Trophoblast cell (in vitro differentiated cells and primary cell): ENCODE data around the gene EEIG2.

ENCODE experiments used
- DNase-seq, 2 donors: peaks; one replicate each; pipeline ENCODE4 v3.0.0-alpha.2; 2016
- H2AFZ ChIP-seq: 2 replicates; pipeline ENCODE4 v1.6.1; 2013; ENCODE audit warnings: low read length, moderate library complexity, mild to moderate bottlenecking; ENCODE audit not compliant: insufficient read depth, poor library complexity
- H2AK5ac ChIP-seq: 2 replicates; pipeline ENCODE4 v1.6.1; 2013; ENCODE audit warnings: mild to moderate bottlenecking, low read length
- H2BK120ac ChIP-seq: 2 replicates; pipeline ENCODE4 v1.6.1; 2013; ENCODE audit warnings: low read length, mild to moderate bottlenecking, moderate library complexity; ENCODE audit not compliant: insufficient read depth, poor library complexity
- H2BK12ac ChIP-seq: 2 replicates; pipeline ENCODE4 v1.6.1; 2013; ENCODE audit warnings: mild to moderate bottlenecking, low read length, moderate library complexity
- H2BK5ac ChIP-seq: 2 replicates; pipeline ENCODE4 v1.6.1; 2013; ENCODE audit warnings: low read length, low read depth, moderate library complexity, mild to moderate bottlenecking; ENCODE audit not compliant: poor library complexity
- H3K14ac ChIP-seq: 2 replicates; pipeline ENCODE4 v1.6.1; 2013; ENCODE audit warnings: mild to moderate bottlenecking, low read length
- H3K18ac ChIP-seq: 2 replicates; pipeline ENCODE4 v1.6.1; 2013; ENCODE audit warnings: mild to moderate bottlenecking, low read length
- H3K23ac ChIP-seq: 2 replicates; pipeline ENCODE4 v1.6.1; 2013; ENCODE audit warnings: low read length
- H3K27ac ChIP-seq: 2 replicates; pipeline ENCODE4 v1.5.1; 2013; ENCODE audit warnings: low read depth, mild to moderate bottlenecking, inconsistent platforms, low read length, moderate library complexity
- H3K27me3 ChIP-seq: 2 replicates; pipeline ENCODE4 v1.6.1; 2013; ENCODE audit warnings: inconsistent platforms, mild to moderate bottlenecking, low read length, moderate library complexity; ENCODE audit not compliant: insufficient read depth
- H3K36me3 ChIP-seq, 2 experiments: 1 replicate in 1 of 2; 2 replicates in 1 of 2; pipeline ENCODE4 v1.6.1; 2013; ENCODE audit warnings: low read length in 2 of 2, mild to moderate bottlenecking in 2 of 2, moderate library complexity in 1 of 2; ENCODE audit not compliant: insufficient read depth in 2 of 2, control insufficient read depth in 1 of 2
- H3K4ac ChIP-seq: 2 replicates; pipeline ENCODE4 v1.6.1; 2013; ENCODE audit warnings: low read depth, mild to moderate bottlenecking, low read length, moderate library complexity
- H3K4me1 ChIP-seq, 2 experiments: 1 replicate in 1 of 2; 2 replicates in 1 of 2; pipeline ENCODE4 v1.6.1; 2013; ENCODE audit warnings: low read length in 2 of 2, mild to moderate bottlenecking in 2 of 2, moderate library complexity in 1 of 2; ENCODE audit not compliant: insufficient read depth in 2 of 2, control insufficient read depth in 1 of 2
- H3K4me2 ChIP-seq: 2 replicates; pipeline ENCODE4 v1.6.1; 2013; ENCODE audit warnings: inconsistent platforms, mild to moderate bottlenecking, low read length, moderate library complexity
- H3K4me3 ChIP-seq: 2 replicates; pipeline ENCODE4 v1.5.1; 2013; ENCODE audit warnings: mild to moderate bottlenecking, low read depth, low read length, inconsistent platforms
- H3K79me1 ChIP-seq: one replicate; pipeline ENCODE4 v1.6.1; 2013; ENCODE audit warnings: low read length
- H3K79me2 ChIP-seq: 2 replicates; pipeline ENCODE4 v1.6.1; 2013; ENCODE audit warnings: low read length, mild to moderate bottlenecking; ENCODE audit not compliant: control insufficient read depth, insufficient read depth, poor library complexity
- H3K9ac ChIP-seq: 2 replicates; pipeline ENCODE4 v1.6.1; 2013; ENCODE audit warnings: mild to moderate bottlenecking, low read length
- H3K9me3 ChIP-seq: 2 replicates; pipeline ENCODE4 v1.6.1; 2013; ENCODE audit warnings: low read depth, mild to moderate bottlenecking, control low read depth, inconsistent platforms, low read length; ENCODE audit not compliant: insufficient read depth
- H4K12ac ChIP-seq: 2 replicates; pipeline ENCODE4 v1.6.1; 2013; ENCODE audit warnings: low read depth, mild to moderate bottlenecking, low read length, moderate library complexity
- H4K8ac ChIP-seq: 2 replicates; pipeline ENCODE4 v1.6.1; 2013; ENCODE audit warnings: low read depth, mild to moderate bottlenecking, low read length, moderate library complexity
- H4K91ac ChIP-seq: one replicate; pipeline ENCODE4 v1.6.1; 2013; ENCODE audit warnings: low read depth, mild to moderate bottlenecking, low read length, moderate library complexity
- WGBS: extraction: QIAGEN DNeasy Blood & Tissue Kit; methylation state at CpG from one replicate; pipeline ENCODE4 v1.1.7; 2013; ENCODE audit warnings: missing lambda C conversion rate; ENCODE audit not compliant: insufficient read length, insufficient coverage; ENCODE audit errors: extremely low coverage; 5-methylcytosine and 5-hydroxymethylcytosine counted together

EEIG2 gene

GRCh38 chr1:108598340-108598739 lies 38.4 kb downstream of the EEIG2 start:
- Histone ChIP-seq H2BK12ac (no peak overlapping the region), H3K36me3 (no peaks in the 10 kb centered on the region), H3K79me2 (no peaks in the 10 kb centered on the region), H3K9me3 (no peaks in the 10 kb centered on the region), H3K4me1 (peaks cover 0 to 5% of the 10 kb centered on the region in 2 experiments), H3K79me1 (no peaks in the 10 kb centered on the region), H3K14ac (no peak overlapping the region), H3K4me3 (no peak overlapping the region), H2AK5ac (no peak overlapping the region), H3K23ac (no peak overlapping the region), H3K4ac (no peak overlapping the region), H2BK5ac (no peak overlapping the region), H2AFZ (no peak overlapping the region), H2BK120ac (no peak overlapping the region), H3K27ac (no peak overlapping the region), H3K4me2 (no peak overlapping the region), H4K12ac (no peak overlapping the region), H4K8ac (no peak overlapping the region), H3K27me3 (no peaks in the 10 kb centered on the region), H3K18ac (no peak overlapping the region), H4K91ac (no peak overlapping the region), H3K9ac (no peak overlapping the region)
- WGBS: no CpG with 5 or more reads among the region's 1 CpG
- DNase-seq: no peak

- no peak overlapping the region for H3K14ac ChIP-seq
- no peak overlapping the region for H4K8ac ChIP-seq
- H3K79me1 ChIP-seq: no peaks in the 10 kb centered on the region
- no CpG with 5 or more reads among the region's 4 CpGs for WGBS
- DNase-seq: no peak
- H3K27ac ChIP-seq: no peak overlapping the region
- H3K18ac ChIP-seq: no peak overlapping the region
- no peaks in the 10 kb centered on the region for H3K9me3 ChIP-seq
- H4K12ac ChIP-seq: no peak overlapping the region
- no peak overlapping the region for H3K4ac ChIP-seq
- H2BK12ac ChIP-seq: no peak overlapping the region
- no peaks in the 10 kb centered on the region for H3K79me2 ChIP-seq
- no peak overlapping the region for H3K4me2 ChIP-seq
- H3K4me3 ChIP-seq: no peak overlapping the region
- H2AFZ ChIP-seq: no peak overlapping the region
- H3K23ac ChIP-seq: no peak overlapping the region
- H4K91ac ChIP-seq: no peak overlapping the region
- H3K4me1 ChIP-seq: peaks cover 0 to 5% of the 10 kb centered on the region in 2 experiments
- H2BK120ac ChIP-seq: no peak overlapping the region
- no peak overlapping the region for H2BK5ac ChIP-seq
- no peaks in the 10 kb centered on the region for H3K27me3 ChIP-seq
- H3K36me3 ChIP-seq: no peaks in the 10 kb centered on the region
- H3K9ac ChIP-seq: no peak overlapping the region
- H2AK5ac ChIP-seq: no peak overlapping the region
Observed at GRCh38 chr1:108600504-108600903, 40.6 kb downstream of the EEIG2 start.

GRCh38 chr1:108601708-108602410 lies 42.0 kb downstream of the EEIG2 start:
- H3K9ac ChIP-seq: no peak overlapping the region
- no peak overlapping the region for H3K14ac ChIP-seq
- H3K4ac ChIP-seq: no peak overlapping the region
- DNase-seq: no peak
- H4K8ac ChIP-seq: no peak overlapping the region
- no peak overlapping the region for H2AFZ ChIP-seq
- no peak overlapping the region for H4K91ac ChIP-seq
- no peak overlapping the region for H4K12ac ChIP-seq
- H2BK5ac ChIP-seq: no peak overlapping the region
- no peak overlapping the region for H2BK12ac ChIP-seq
- no peak overlapping the region for H3K27ac ChIP-seq
- no CpG with 5 or more reads among the region's 1 CpG for WGBS
- peaks cover 0 to 5% of the 10 kb centered on the region in 2 experiments for H3K4me1 ChIP-seq
- H3K36me3 ChIP-seq: no peaks in the 10 kb centered on the region
- H3K4me2 ChIP-seq: no peak overlapping the region
- no peaks in the 10 kb centered on the region for H3K79me1 ChIP-seq
- no peak overlapping the region for H2AK5ac ChIP-seq
- no peaks in the 10 kb centered on the region for H3K27me3 ChIP-seq
- H3K4me3 ChIP-seq: no peak overlapping the region
- H3K79me2 ChIP-seq: no peaks in the 10 kb centered on the region
- no peak overlapping the region for H3K18ac ChIP-seq
- H3K9me3 ChIP-seq: no peaks in the 10 kb centered on the region
- H3K23ac ChIP-seq: no peak overlapping the region
- no peak overlapping the region for H2BK120ac ChIP-seq

GRCh38 chr1:108605633-108606032 lies 45.7 kb downstream of the EEIG2 start:
- H3K9me3 ChIP-seq: no peaks in the 10 kb centered on the region
- no peak overlapping the region for H2AFZ ChIP-seq
- no peaks in the 10 kb centered on the region for H3K27me3 ChIP-seq
- no peak overlapping the region for H3K18ac ChIP-seq
- no peak overlapping the region for H3K14ac ChIP-seq
- H3K79me1 ChIP-seq: no peaks in the 10 kb centered on the region
- H3K9ac ChIP-seq: no peak overlapping the region
- no peak overlapping the region for H3K23ac ChIP-seq
- no peak overlapping the region for H3K4me3 ChIP-seq
- H2BK12ac ChIP-seq: no peak overlapping the region
- H4K91ac ChIP-seq: no peak overlapping the region
- H3K36me3 ChIP-seq: no peaks in the 10 kb centered on the region
- no peaks in the 10 kb centered on the region for H3K79me2 ChIP-seq
- no peak overlapping the region for H2BK120ac ChIP-seq
- H2BK5ac ChIP-seq: no peak overlapping the region
- H2AK5ac ChIP-seq: no peak overlapping the region
- no peak for DNase-seq
- no peak overlapping the region for H3K27ac ChIP-seq
- no peak overlapping the region for H4K8ac ChIP-seq
- no peak overlapping the region for H3K4me2 ChIP-seq
- H3K4ac ChIP-seq: no peak overlapping the region
- H4K12ac ChIP-seq: no peak overlapping the region
- peaks cover 0 to 2% of the 10 kb centered on the region in 2 experiments for H3K4me1 ChIP-seq
